Right hindlimb (tissue), 1 donor: ENCODE measurements around the gene FOXD3.
A peak's percentile ranks its signal among the peaks of the same experiment; 100 is the strongest.
"Not testable (repeated sequence)": the region's sequence is repeated elsewhere in the genome, so short reads cannot be mapped to it uniquely, and the experiment has no call there.

Experiments used
- DNase-seq: peaks from one replicate; pipeline ENCODE4 v3.0.0-alpha.2; 2018

The FOXD3 gene

DNA sequence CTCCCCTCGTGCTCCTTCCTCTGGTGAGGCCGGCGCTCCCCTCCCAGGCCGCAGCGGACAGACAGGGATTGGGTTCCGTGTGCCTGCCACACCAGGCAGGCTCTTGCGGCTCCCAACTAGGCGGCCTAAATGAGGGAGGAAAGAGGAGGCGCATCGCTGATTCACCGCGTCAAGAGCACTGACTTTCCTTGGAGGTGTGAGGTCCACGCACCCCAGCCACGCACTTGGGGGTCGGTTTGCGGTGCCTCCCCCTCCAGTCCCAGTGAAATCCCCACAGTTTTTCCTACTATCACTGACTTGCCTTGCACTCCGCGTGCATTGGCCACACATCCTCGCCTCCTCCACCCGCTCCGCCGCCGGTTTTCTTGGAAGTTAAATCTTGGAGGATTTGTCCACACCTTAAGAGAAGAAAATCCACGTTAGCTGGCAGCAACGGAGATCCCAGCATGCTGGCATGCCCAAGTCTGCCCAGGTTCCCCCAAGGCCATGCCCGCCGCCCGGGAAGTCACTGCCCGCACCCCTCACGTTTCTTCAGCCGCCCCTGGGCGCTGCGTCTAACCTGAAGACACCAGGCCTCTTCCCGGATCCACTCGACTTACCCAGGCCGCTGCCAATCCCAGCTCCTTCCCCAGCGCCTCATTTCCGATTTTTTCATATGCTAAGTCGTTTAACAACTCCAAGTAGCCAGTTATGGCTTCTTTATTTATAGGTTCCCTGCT is 1.1 kb upstream of the FOXD3 start:
- DNase-seq: peak; percentile 28

DNA sequence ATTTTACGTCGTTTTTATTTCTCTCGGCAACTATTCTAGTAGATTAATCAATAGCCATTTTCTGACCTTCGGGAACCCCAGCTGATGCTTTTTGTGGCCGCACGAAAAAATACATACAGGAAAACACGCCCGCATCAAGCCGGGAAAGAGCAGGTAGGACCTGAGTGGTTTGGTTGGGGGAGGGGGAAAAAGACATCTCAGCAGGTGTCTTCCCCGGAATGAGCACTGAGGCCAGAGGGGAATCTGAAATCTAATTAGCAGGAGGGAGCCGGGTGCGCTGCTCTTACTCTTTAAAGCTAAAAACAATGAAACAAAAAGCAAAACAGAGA is 618 bp upstream of the FOXD3 start:
- DNase-seq: no peak

DNA sequence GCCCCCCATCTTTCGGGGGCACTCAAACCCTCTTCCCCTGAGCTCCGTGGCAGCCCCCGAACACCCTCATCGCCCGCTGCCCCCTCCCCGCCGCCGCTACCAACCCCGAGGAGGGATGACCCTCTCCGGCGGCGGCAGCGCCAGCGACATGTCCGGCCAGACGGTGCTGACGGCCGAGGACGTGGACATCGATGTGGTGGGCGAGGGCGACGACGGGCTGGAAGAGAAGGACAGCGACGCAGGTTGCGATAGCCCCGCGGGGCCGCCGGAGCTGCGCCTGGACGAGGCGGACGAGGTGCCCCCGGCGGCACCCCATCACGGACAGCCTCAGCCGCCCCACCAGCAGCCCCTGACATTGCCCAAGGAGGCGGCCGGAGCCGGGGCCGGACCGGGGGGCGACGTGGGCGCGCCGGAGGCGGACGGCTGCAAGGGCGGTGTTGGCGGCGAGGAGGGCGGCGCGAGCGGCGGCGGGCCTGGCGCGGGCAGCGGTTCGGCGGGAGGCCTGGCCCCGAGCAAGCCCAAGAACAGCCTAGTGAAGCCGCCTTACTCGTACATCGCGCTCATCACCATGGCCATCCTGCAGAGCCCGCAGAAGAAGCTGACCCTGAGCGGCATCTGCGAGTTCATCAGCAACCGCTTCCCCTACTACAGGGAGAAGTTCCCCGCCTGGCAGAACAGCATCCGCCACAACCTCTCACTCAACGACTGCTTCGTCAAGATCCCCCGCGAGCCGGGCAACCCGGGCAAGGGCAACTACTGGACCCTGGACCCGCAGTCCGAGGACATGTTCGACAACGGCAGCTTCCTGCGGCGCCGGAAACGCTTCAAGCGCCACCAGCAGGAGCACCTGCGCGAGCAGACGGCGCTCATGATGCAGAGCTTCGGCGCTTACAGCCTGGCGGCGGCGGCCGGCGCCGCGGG is 837 bp downstream of the FOXD3 start:
- DNase-seq: peak; percentile 34

DNA sequence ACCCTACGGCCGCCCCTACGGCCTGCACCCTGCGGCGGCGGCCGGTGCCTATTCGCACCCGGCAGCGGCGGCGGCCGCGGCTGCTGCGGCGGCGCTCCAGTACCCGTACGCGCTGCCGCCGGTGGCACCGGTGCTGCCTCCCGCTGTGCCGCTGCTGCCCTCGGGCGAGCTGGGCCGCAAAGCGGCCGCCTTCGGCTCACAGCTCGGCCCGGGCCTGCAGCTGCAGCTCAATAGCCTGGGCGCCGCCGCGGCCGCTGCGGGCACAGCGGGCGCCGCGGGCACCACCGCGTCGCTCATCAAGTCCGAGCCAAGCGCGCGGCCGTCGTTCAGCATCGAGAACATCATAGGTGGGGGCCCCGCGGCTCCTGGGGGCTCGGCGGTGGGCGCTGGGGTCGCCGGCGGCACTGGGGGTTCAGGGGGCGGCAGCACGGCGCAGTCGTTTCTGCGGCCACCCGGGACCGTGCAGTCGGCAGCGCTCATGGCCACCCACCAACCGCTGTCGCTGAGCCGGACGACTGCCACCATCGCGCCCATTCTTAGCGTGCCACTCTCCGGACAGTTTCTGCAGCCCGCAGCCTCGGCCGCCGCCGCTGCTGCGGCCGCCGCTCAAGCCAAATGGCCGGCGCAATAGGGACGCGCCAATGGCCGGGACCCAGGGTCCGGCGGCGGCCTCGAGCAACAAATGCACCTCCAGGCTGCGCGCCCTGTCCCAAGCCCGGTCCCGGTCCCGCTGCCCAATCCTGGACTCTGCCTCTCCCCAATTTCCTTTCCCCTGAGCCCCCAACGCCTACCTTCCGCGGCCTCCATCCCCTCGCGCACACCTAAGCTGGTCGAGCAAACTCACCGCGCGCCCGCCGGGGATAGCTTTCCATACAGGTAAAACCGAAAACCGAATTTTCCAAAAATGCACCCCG is 1.8 kb downstream of the FOXD3 start:
- peak; percentile 20 for DNase-seq

DNA sequence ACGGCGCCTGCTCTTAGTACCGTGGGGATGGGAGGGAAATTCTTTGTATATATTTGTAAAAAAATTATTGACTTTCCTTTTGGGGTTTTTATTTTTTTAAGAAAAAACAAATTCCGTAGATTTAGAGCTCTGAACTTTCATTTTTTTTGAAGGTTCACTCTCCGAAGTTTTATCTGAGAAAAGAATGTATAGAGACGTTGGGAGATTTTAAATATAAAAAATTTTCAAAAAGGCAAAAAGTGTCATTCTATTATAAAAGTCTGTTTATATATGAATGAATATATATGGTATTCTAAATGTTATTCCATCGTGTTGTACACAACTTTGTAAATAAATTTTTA is 2.4 kb downstream of the FOXD3 start:
- DNase-seq: no peak

DNA sequence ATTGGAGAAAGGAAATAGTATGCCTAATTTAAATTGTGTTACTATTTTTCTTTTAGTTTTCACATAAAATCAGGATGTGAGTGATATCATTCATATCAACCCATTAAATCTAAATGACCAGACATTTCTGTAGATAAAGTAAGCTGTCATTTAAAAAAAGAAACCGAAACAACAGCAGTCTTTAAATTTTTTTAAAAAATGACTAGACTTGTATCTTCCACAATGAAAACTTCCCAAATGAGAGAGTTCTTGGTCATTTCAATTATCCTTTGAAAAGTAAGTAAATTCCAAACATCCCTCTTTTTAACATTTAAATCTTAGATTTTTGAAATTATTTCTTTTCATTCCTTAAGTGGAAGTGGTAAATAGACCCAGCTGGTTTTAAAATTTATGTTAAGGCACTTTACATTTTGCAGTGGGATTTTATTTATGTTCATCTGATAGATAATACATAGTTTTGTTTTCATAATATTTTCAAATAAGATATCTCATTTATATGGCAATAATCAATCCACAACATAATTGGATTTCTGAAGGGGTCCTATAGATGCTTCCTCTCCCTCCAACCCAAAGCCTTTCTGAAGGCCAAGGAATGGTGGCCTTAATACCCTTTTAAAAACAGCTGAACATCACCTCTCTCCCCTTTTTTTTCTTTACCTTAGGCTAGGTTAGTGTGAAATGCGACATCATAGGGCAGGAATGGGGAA is 3.1 kb downstream of the FOXD3 start:
- DNase-seq: no peak

DNA sequence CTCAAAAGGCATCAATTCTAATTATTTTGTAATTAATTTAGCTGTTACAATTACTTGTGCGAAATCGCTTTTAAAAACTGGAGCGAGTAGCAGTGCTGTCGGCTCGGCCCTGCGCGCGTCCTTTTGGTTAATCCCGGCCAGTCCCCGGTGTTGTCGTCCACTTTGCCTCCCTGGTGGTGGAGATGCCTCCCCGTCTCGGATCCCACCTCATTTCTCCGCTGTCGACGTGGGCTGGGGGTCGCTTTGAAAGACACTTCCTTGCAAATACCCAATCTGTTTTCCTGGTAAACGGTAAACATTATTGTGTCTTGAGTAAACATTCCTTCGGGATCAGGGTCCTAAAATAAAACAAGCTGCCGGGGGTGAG is 3.7 kb downstream of the FOXD3 start:
- peak; percentile 47 for DNase-seq

DNA sequence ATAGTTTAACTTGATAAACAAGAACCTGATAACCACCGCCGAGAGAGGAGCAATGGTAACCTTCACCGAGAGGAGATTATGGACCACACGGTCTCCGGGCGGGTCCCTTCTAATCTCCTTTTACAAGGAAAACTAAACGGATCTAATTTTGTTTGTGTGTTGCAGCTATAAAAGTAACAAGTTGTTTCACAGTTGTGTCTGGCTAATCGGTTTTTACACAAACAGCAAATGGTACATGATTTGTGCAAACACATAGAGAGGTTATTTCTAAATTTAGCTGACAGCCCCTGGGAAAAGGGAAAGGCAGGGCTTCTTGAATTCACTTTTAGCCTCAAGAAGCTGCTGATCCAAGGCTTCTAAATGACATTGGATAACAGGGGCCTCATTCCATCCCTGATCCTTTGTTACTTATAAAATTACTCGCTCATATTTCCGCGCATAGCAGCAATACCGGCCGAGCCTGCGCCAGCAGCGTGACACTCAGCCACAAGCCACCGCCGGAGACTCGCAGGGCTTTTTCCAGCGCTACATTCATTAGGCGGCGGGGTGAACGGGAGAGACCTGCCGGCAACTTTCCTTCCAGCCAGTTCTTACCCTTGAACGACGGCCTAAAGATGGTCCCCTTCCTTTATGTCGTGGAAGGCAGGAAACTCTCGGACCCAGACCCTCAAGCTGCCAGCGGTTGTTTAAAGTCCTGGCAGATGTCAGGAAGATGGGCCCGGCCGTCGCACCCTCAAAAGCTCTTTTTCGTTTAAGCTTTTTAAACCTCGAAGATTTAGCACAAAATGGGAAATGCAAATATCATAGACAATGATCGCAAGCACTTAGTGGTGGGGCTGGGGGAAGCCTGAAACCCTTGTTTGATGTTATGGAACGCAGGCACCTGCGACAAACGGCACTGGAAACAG is 4.4 kb downstream of the FOXD3 start:
- peak; percentile 46 for DNase-seq

DNA sequence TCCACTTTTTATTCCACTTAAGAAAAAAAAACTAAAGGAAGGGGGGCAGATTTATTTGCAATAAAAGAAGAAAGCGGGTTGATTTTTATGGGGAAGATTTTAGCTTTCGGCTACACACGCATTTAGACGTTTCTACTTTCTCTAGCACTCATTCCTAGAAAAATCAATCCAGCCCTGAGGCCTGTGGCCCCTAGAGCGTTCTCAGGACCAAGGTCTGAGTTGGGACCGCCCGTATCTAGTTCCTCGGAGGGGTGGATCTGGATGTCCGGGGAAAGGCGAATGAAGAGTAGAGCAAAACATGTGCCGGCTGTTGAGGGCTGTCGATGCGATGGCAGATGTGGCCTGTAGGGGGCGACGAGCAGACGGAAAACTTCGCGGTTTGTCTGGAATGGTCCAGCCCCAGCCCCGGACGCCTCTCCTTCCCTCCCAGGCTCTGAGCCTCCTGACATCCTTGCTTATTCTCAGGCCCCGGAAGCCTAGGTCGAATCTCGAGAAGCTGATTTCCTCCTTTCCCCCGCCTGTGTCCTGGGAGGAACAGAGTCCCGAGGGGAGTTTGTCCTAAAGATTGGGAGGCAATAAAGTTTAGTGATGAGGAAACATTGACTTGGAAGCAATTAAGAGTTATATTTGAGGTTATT is 5.2 kb downstream of the FOXD3 start:
- peak; percentile 84 for DNase-seq

DNA sequence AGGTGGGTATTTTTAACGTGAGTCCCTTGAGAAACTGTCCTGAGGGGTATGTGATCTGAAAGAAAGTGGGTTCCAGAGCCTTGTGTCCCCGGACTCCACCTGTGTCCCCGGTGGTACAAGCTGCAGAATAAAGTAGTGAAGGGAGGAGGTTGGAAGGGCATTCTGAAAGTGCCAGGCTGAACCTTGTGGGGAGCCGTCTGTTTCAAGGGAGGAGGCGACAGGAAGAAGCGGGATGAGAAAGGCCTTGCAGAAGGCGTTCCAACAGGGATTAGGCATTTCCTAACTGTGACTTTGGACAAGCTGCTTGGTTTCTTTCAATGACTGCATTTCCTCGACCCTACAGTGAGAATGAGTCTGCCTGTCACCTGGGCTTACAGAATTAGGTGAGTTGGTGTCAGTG is 5.8 kb downstream of the FOXD3 start:
- DNase-seq: no peak

DNA sequence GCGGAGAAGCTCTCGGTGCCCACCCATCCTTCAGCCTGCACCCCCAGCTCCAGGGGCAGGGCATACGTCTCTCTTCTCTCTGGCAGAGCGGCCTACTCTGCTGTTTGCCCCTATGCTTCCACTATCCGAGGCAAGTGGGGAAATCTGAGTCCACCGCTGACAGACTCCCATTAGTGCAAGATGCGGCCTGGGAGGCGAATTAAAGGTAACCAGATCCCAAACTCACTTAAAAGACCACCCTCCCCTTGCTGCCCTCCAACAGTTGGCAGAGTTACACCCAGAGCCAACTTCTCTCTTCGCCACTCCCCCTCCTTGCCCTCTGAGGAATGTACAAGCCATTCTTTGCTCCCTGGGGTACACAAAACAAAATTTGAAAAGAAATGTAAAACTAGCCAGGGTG is 6.4 kb downstream of the FOXD3 start:
- no peak for DNase-seq

DNA sequence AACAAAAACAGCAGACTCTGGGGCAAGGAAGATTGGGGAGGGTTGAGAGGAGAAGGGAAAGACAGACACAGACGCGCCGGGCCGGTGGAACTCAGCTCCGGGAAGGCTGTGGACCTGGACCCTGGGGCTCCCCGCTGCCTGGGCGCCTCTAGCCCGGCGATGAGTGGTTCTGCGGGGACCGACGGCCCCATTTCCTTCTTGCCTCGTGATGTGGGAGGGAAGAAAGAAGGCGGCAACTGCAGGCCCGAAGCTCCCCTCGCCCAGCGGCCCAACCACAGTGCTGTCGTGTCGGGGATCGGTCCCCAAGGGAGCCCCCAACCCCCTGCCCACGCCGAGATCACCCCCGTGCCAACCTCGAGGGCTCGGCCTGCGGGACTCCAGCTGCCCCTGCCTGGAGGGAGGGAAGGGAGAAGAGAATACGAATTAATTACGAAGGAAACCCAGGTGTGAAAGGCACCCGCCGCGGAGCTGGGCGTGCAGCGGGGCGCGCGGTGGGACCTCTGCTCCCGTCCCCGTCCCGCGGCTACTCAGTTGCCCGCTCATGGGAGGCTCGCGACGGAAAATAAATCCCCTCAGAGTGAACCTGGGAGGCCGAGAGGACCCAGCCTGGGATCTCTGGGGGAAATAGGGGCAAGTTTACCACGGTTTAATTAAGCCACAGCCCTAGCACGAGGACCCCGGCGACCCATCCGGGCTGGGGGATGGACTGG is 7.4 kb downstream of the FOXD3 start:
- DNase-seq: no peak

DNA sequence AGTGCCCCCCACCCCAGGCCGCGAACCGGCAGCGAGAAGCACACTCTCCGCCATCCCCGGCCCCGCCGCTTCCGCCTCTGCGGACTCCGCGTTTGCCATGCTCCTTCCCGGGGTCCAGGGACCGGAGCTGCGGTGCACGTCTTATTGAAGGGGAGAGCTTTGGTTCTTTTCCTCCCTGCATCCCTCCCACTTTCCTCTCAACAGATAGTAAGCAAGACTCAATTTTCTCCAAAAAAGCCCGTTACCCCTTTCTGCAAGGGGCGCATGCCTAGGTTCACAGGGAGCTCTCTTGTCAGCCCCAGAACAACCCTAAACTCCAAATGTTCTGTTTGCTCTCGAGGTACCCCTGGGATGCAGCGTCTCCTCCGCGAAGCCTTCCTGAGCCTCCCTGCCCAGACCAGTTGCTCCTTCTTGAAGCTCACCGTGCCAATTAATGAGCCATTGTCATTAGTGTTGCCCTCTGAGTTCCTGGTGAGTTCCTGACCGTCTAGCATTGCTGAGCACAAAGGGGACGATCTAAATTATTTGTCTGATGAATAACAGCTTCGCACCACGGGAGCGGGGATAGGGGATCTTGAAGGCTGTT is 8.1 kb downstream of the FOXD3 start:
- peak; percentile 22 for DNase-seq

DNA sequence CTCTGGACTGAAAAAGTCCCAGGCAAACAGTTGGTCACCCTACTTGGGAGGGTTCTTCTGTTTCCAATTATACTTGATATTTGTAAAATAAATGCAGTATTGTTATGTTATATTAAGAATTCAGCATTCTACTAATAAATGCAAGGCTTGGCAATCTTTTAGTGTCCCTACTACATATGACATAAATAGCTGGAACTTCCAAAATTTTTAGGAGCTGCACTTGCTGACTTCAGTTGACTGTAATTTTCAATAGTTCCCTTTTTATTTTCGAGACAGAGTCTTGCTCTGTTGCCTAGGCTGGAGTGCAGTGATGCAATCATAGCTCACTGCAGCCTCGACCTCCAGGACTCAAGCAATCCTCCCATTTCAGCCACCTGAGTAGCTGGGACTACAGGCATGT is 20.0 kb downstream of the FOXD3 start:
- no peak for DNase-seq

DNA sequence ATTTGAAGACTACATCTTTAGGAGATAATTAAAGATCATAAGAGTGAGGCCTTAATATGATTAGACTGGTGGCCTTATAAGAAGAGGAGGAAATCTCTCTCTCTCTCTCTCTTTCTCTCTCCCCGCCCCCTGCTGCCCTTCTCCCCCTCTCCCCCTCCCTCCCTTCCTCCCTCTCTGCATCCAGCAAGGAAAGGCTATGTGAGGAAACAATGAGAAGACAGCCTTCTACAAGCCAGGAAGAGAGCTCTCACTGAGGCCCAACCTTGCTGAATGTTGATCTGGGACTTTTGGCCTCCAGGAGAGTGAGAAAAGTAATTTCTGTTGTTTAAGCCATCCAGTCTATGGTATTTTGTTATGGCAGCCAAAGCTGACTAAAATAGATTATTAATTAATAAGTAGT is 21.6 kb downstream of the FOXD3 start:
- DNase-seq: no peak

DNA sequence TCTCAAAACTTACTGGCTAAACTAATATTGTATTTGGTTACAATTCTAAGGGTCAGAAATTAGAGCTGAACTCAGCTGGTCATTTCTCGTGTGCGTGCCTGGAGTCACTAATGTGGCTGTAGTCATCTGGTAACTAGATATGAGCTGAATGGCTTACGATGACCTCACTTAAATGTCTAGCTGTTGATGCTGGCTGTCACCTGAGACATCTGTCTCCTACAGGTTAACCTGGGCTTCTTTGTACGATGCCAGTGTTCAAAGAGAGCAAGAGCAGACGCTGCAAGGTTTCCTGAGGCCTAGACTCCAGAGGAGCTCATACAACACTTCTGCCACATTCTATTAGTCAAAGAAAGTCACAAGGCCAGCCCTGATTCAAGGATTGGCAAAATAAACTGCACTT is 28.0 kb downstream of the FOXD3 start:
- DNase-seq: no peak

DNA sequence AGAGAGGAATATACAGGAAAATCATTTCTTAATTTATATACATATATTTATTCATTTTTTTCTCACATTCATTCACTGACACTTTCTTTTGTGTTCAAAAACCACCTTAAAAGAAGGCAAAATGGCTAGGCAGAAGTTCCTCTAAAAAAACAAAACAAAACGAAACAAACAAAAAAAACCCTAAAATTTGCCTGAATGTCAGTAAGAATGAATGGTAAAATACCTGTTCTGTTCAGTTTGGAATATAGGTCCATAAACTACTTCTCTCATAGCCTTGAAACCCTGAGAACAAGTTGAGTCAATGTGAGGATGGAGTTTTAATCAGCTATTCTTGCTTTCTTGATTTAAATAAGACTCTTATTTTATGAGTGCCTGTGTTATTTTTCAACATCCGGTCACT is 30.4 kb downstream of the FOXD3 start:
- DNase-seq: no peak

DNA sequence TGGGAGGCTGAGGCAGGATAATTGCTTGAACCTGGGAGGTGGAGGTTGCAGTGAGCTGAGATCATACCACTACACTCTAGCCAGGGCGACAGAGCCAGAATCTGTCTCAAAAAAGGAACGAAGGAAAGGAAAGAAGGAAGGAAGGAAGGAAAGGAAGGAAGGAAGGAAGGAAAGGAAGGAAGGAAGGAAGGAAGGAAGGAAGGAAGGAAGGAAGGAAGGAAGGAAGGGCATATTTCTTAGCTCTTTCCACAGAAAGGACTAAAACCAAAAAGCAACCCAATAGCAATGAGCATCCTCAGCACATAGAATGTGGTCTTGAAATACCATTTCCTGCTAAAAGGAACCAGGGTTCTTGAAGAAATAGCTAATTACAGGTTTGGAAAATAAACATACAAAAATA is 33.9 kb downstream of the FOXD3 start:
- DNase-seq: not testable (repeated sequence)

DNA sequence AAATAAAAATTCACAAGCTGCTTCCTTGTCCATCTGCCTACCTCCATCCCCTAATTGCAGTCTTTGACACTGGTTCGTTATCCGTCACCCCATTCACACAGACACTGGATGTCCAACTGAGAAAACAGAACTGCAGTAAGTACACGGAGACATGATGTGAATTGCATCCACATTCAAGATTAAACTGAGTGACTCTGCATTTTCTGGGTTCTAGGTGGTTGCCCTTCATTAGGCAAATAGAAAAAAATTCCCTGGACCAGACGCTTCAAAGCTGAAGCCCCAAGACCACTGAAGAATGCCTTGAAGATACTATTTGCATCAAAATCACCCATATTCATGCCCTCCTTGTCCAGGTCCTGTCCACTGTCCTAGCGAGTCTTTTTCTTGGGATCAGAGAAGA is 37.2 kb downstream of the FOXD3 start:
- no peak for DNase-seq

DNA sequence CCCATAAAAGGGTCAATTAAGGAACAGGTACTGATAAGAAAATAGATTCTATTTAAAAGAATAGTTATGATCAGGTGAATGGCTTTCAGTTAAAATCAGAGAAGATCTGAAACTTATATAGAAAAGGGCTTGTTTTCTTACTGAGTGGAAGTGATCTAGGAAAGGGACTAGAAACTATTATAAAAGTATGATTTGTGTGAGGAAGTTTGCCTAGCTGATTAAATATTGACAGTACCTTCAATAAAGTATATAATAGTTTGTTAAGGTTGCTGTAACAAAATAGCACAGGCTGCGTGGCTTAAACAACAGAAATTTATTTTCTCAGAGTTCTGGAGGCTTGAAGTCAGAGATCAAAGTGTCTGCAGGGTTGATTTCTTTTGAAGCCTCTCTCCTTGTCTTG is 39.7 kb downstream of the FOXD3 start:
- DNase-seq: no peak
